ENCODE results near the gene DCDC2B. TPM values are rescaled to one million over a fixed set of nuclear protein-coding genes. Genes with fewer than 3 reads are reported as not detected.

Gene DCDC2B
- total and polyA plus RNA-seq, 7 donors, result 0.04 TPM; not detected in 6

- H3K27ac ChIP-seq, result peak overlapping the region; percentile 42 to 74 (median 51)
- 89% methylated on average over 12 of the region's 12 CpGs for WGBS, 2 donors
- peaks cover 0 to 30% (median 18%) of the 10 kb centered on the region in 4 donors for H3K4me1 ChIP-seq
Measured at GRCh38 chr1:32247452-32247851, 38.6 kb downstream of the DCDC2B start.

DNA sequence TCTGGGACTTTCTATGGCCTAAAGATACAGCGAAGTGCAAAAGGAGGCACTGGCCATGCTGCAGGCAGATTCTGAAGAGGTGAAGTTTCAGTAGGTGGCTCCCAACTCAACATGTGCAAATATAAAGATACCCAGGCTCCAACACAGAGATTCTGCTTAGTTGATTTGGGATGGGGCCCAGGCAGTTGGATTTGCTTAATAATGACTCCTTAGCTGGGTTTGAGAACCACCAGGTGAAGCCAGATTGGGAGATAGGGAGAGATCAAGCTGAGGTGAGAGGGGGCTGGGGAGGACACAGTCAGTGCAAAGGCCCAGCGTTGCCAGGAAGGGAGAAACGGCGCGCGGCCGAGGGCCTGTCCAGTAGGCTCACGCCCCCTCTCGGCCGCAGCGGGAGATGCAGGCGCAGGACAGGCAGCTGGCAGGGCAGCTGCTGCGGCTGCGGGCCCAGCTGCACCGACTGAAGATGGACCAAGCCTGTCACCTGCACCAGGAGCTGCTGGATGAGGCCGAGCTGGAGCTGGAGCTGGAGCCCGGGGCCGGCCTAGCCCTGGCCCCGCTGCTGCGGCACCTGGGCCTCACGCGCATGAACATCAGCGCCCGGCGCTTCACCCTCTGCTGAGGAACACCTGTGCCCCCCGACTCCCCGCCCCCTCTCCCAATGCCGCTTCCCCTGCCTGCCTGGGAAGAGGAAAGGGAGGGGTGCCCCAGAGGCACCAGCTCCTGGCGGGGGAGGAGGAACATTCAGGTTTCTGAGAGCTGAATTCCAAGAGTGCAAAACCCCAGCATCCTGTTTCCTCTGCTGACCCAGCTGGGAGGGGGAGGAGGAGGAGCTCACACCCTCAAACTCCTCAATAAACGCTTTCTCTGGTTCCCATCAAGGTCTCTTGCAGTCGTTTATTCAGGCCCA, 39.3 kb downstream of the DCDC2B start:
- intact Hi-C loops (cut with DNase I), result no loop called here

More at GRCh38 chr1:32247452-32247851, 38.6 kb downstream of the DCDC2B start:
- no peaks in the 10 kb centered on the region for H3K27me3 ChIP-seq
- no peaks in the 10 kb centered on the region for H3K9me3 ChIP-seq
- H3K36me3 ChIP-seq, result no peaks in the 10 kb centered on the region
- H3K4me3 ChIP-seq, result no peak overlapping the region
- peak; percentile 65 for DNase-seq
- TF ChIP-seq POLR2AphosphoS5 (IDR thresholded peaks at IDR 0.05), result no peak
- TF ChIP-seq POLR2A (IDR thresholded peaks at IDR 0.05), result no peak
- TF ChIP-seq EP300 (IDR thresholded peaks at IDR 0.05), result no peak
- no peak for TF ChIP-seq CTCF (IDR thresholded peaks at IDR 0.05)
- intact Hi-C loops (cut with DNase I), result no loop called here

GRCh38 chr1:32249831-32250525, 41.1 kb downstream of the DCDC2B start:
- intact Hi-C loops (cut with DNase I), result no loop called here
- 42 to 80% methylated on average over 9 of the region's 9 CpGs for WGBS, 2 donors
- peak overlapping the region; percentile 26 to 74 (median 36) for H3K27ac ChIP-seq

More for the DNA sequence above, 39.3 kb downstream of the DCDC2B start:
- peak; percentile 90 for DNase-seq
- Histone ChIP-seq H3K4me3 (no peak overlapping the region), H3K4me1 (peaks cover 0 to 25% (median 18%) of the 10 kb centered on the region in 4 donors), H3K9me3 (no peaks in the 10 kb centered on the region), H3K36me3 (no peaks in the 10 kb centered on the region), H3K27ac (peak overlapping the region in 3 of 4 donors; percentile 42 to 74 (median 57)), H3K27me3 (no peaks in the 10 kb centered on the region)
- TF ChIP-seq CTCF (IDR thresholded peaks at IDR 0.05) (peak in 3 of 4 experiments; percentile 43 to 75 (median 62)), EP300 (IDR thresholded peaks at IDR 0.05) (no peak), POLR2AphosphoS5 (IDR thresholded peaks at IDR 0.05) (peak in 1 of 4 donors; percentile 42), POLR2A (IDR thresholded peaks at IDR 0.05) (no peak)
- WGBS, 2 donors, result 6 to 9% methylated on average over 31 of the region's 31 CpGs

GRCh38 chr1:32250893-32251716, 42.2 kb downstream of the DCDC2B start, which contains the start of gene LCK:
Gene LCK (plus strand): TSS chr1:32251265. CDS start chr1:32274330, 23,065 bp downstream.
- H3K4me3 ChIP-seq, result no peak within 1 kb of the TSS
- TF ChIP-seq EP300 (IDR thresholded peaks at IDR 0.05) (no peak), CTCF (IDR thresholded peaks at IDR 0.05) (no peak), POLR2AphosphoS5 (IDR thresholded peaks at IDR 0.05) (no peak), POLR2A (IDR thresholded peaks at IDR 0.05) (no peak)

More at GRCh38 chr1:32249831-32250525, 41.1 kb downstream of the DCDC2B start:
- Histone ChIP-seq H3K9me3 (no peaks in the 10 kb centered on the region), H3K27me3 (no peaks in the 10 kb centered on the region), H3K36me3 (no peaks in the 10 kb centered on the region), H3K4me1 (peaks cover 0 to 25% (median 18%) of the 10 kb centered on the region in 4 donors), H3K4me3 (no peak overlapping the region)
- TF ChIP-seq EP300 (IDR thresholded peaks at IDR 0.05), result no peak
- peak in 2 of 4 donors; percentile 18 to 60 for TF ChIP-seq POLR2AphosphoS5 (IDR thresholded peaks at IDR 0.05)
- DNase-seq, result peak; percentile 67

More at GRCh38 chr1:32250893-32251716, 42.2 kb downstream of the DCDC2B start, which contains the start of gene LCK:
- 54 to 84% methylated on average over 25 of the region's 25 CpGs for WGBS, 2 donors
- intact Hi-C loops (cut with DNase I), result no loop called here
- H3K9me3 ChIP-seq, result no peaks in the 10 kb centered on the region
- no peaks in the 10 kb centered on the region for H3K36me3 ChIP-seq
- peak within 1 kb of the TSS; percentile 5 to 74 (median 36) for H3K27ac ChIP-seq
- DNase-seq, result no peak
- peaks cover 0 to 25% (median 18%) of the 10 kb centered on the region in 4 donors for H3K4me1 ChIP-seq
- H3K27me3 ChIP-seq, result no peaks in the 10 kb centered on the region

All from sigmoid colon (tissue), 7 donors.